Adrenal gland (tissue), 12 donors: ENCODE data around the gene CC2D1A. TPM values are rescaled to one million over a fixed set of nuclear protein-coding genes. Genes with fewer than 3 reads are reported as not detected.

Source experiments
- DNase-seq, 7 donors: peaks; one replicate each; pipeline ENCODE4 v3.0.0-alpha.2; 2019 to 2020
- H3K27ac ChIP-seq, 5 donors: fragments of 200-600 bp; sonication (generic) in 4 of 5; 1 replicate in 3 of 5; 2 replicates in 2 of 5; pipeline versions ENCODE4 v1.5.1 to v1.8.0; 2016 to 2020; ENCODE audit warnings: mild to moderate bottlenecking in 1 of 5
- H3K27me3 ChIP-seq: fragments of 200-600 bp; 2 replicates; pipeline ENCODE4 v1.8.0; 2021
- H3K36me3 ChIP-seq, 2 donors: fragments of 200-600 bp; replicated peaks in 1 of 2; 1 replicate in 1 of 2; 2 replicates in 1 of 2; pipeline versions ENCODE4 v1.5.1 to v1.8.0; 2018 to 2022
- H3K4me1 ChIP-seq, 2 donors: fragments of 200-600 bp; replicated peaks in 1 of 2; 1 replicate in 1 of 2; 2 replicates in 1 of 2; pipeline versions ENCODE4 v1.5.1 to v1.8.0; 2018 to 2021
- H3K4me3 ChIP-seq, 4 donors: fragments of 200-600 bp; sonication (generic) in 3 of 4; one replicate each; pipeline ENCODE4 v1.5.1; 2016 to 2018
- H3K9me3 ChIP-seq, 3 donors: fragments of 200-600 bp; sonication (generic) in 1 of 3; replicated peaks in 1 of 3; 1 replicate in 2 of 3; 2 replicates in 1 of 3; pipeline versions ENCODE4 v1.5.1 to v1.8.0; 2016 to 2021
- CTCF ChIP-seq, 6 experiments: fragments of 450-650 bp in 4 of 6; fragments of 200-600 bp in 2 of 6; sonication (generic) in 1 of 6; IDR thresholded peaks; 1 replicate in 5 of 6; 2 replicates in 1 of 6; pipeline versions ENCODE4 v1.5.1 to v1.8.0; 2016 to 2021; ENCODE audit warnings: antibody characterized with exemption in 6 of 6, mild to moderate bottlenecking in 2 of 6, moderate library complexity in 1 of 6
- POLR2A ChIP-seq, 2 donors: fragments of 450-650 bp; IDR thresholded peaks; one replicate each; pipeline ENCODE4 v1.6.1; 2017; ENCODE audit warnings: antibody characterized with exemption in 2 of 2, mild to moderate bottlenecking in 2 of 2, moderate library complexity in 1 of 2
- WGBS, 4 donors: extraction: QIAGEN DNeasy Blood & Tissue Kit in 2 of 4; methylation state at CpG; one replicate each; pipeline versions ENCODE4 v1.1.5 to v1.1.7; 2013 to 2017; 5-methylcytosine and 5-hydroxymethylcytosine counted together
- intact Hi-C, 2 donors: fragments of 100-400 bp; cut with DNase I; formaldehyde crosslinking; loops; one replicate each; pipeline versions ENCODE4 v1.14.1 to v1.15.0; 2022 to 2023
- polyA plus RNA-seq, 3 donors: library from polyadenylated mRNA; stranded (reverse); fragments of 200-250 nt in 2 of 3; fragments of 350-450 nt in 1 of 3; fragmentation: Illumina TruSeq in 1 of 3; extraction: RNeasy Lipid Tissue Mini Kit (QIAGEN cat#74804) in 1 of 3; gene quantifications; one replicate each; pipeline ENCODE4 v1.2.3, GENCODE V29; 2013 to 2014
- total RNA-seq, 9 donors: library from RNA; depleted of rRNA in 4 of 9; stranded (reverse); fragments of >200 nt in 4 of 9; fragments of 120-200 nt in 1 of 9; fragmentation: NEBNext Ultra II Directional in 1 of 9; extraction: Animal tissue kit (Norgen Biotek cat#: 25700) in 1 of 9; gene quantifications; one replicate each; pipeline versions ENCODE4 v1.1.0 to v1.2.4, GENCODE V29; 2013 to 2023
- donor health status: healthy with polysubstance abuse.
- donor health status: Bipolar disorder and iron deficiency.
- donor health status: DM: yes; HTN: yes; CAD: no.
- donor health status: DM: no; HTN: no; CAD: no.
- donor health status: DM: no; HTN: no; CAD: no.
- donor health status: DM: yes; HTN: yes; CAD: no.

Gene CC2D1A
- total and polyA plus RNA-seq, 12 donors: 9.0 to 125 (median 31.1) TPM

- H3K27me3 ChIP-seq: peaks cover 5% of the 10 kb centered on the region
- H3K9me3 ChIP-seq: no peaks in the 10 kb centered on the region
- intact Hi-C loops: loop anchor here in 1 of 2 donors (10.0 kb wide), 2 partner anchors 272 to 592 kb away; no protein-coding TSS in a partner anchor
- H3K4me3 ChIP-seq: peak overlapping the region in 1 of 4 donors; percentile 61
- H3K4me1 ChIP-seq: peaks cover 2 to 8% of the 10 kb centered on the region in 2 donors
- no peak overlapping the region for H3K27ac ChIP-seq
- H3K36me3 ChIP-seq: no peaks in the 10 kb centered on the region
- 75 to 76% (median 76%) methylated on average over 13 to 15 of the region's 15 CpGs for WGBS, 4 donors
- TF ChIP-seq POLR2A (IDR thresholded peaks at IDR 0.05) (no peak), CTCF (IDR thresholded peaks at IDR 0.05) (no peak)
- no peak for DNase-seq
Observed at GRCh38 chr19:13866463-13867046, 39.4 kb upstream of the CC2D1A start.

- H3K4me3 ChIP-seq: no peak overlapping the region
Observed at GRCh38 chr19:13868663-13869062, 37.3 kb upstream of the CC2D1A start.

GRCh38 chr19:13869281-13869680 lies 36.7 kb upstream of the CC2D1A start:
- Histone ChIP-seq H3K9me3 (no peaks in the 10 kb centered on the region), H3K27ac (no peak overlapping the region), H3K36me3 (no peaks in the 10 kb centered on the region), H3K4me1 (peaks cover 0 to 3% of the 10 kb centered on the region in 2 donors), H3K4me3 (no peak overlapping the region), H3K27me3 (peaks cover 5% of the 10 kb centered on the region)
- peak in 1 of 7 donors; percentile 12 for DNase-seq
- intact Hi-C loops: loop anchor here in 1 of 2 donors (10.0 kb wide), 2 partner anchors 274 to 594 kb away; no protein-coding TSS in a partner anchor
- 67 to 81% (median 75%) methylated on average over 5 to 13 of the region's 13 CpGs for WGBS, 4 donors
- TF ChIP-seq POLR2A (IDR thresholded peaks at IDR 0.05) (no peak), CTCF (IDR thresholded peaks at IDR 0.05) (no peak)

More at GRCh38 chr19:13868663-13869062, 37.3 kb upstream of the CC2D1A start:
- Histone ChIP-seq H3K27ac (no peak overlapping the region), H3K9me3 (no peaks in the 10 kb centered on the region), H3K27me3 (peaks cover 5% of the 10 kb centered on the region), H3K36me3 (no peaks in the 10 kb centered on the region), H3K4me1 (peaks cover 0 to 3% of the 10 kb centered on the region in 2 donors)
- no peak for TF ChIP-seq POLR2A (IDR thresholded peaks at IDR 0.05)
- TF ChIP-seq CTCF (IDR thresholded peaks at IDR 0.05): no peak
- DNase-seq: no peak
- 47 to 82% (median 79%) methylated on average over 3 to 4 of the region's 4 CpGs for WGBS, 4 donors
- intact Hi-C loops: loop anchor here in 1 of 2 donors (10.0 kb wide), 2 partner anchors 274 to 594 kb away; no protein-coding TSS in a partner anchor

- TF ChIP-seq CTCF (IDR thresholded peaks at IDR 0.05) (no peak), POLR2A (IDR thresholded peaks at IDR 0.05) (no peak)
- Histone ChIP-seq H3K27ac (no peak overlapping the region), H3K4me1 (peaks cover 0 to 3% of the 10 kb centered on the region in 2 donors), H3K27me3 (peaks cover under 1% of the 10 kb centered on the region), H3K36me3 (no peaks in the 10 kb centered on the region), H3K4me3 (no peak overlapping the region), H3K9me3 (no peaks in the 10 kb centered on the region)
- 85 to 95% (median 91%) methylated on average over 3 to 4 of the region's 4 CpGs for WGBS, 4 donors
- intact Hi-C loops: no loop called here
- no peak for DNase-seq
Observed at GRCh38 chr19:13870873-13871272, 35.1 kb upstream of the CC2D1A start.
